ENCODE data around the gene SNX6.
"Not testable (repeated sequence)": the region's sequence is repeated elsewhere in the genome, so short reads cannot be mapped to it uniquely, and the experiment has no call there.

The SNX6 gene

GRCh38 chr14:34521071-34521470 is 108.9 kb downstream of the SNX6 start:
- H3K4me3 ChIP-seq (ENCODE audit: low read depth, low read length); H3K27me3 ChIP-seq (ENCODE audit: control insufficient read depth, insufficient read depth, low read length); H3K9ac ChIP-seq (ENCODE audit: low read length); H3K9me3 ChIP-seq (ENCODE audit: control insufficient read depth, insufficient read depth, low read depth, low read length); H3K4me1 ChIP-seq (ENCODE audit: control insufficient read depth, insufficient read depth, low read length); H3K27ac ChIP-seq (ENCODE audit: low read depth, low read length): not testable (repeated sequence)
- peaks cover 51% of the 10 kb centered on the region for H3K36me3 ChIP-seq (ENCODE audit: control insufficient read depth, insufficient read depth, low read length)

GRCh38 chr14:34520304-34520970 is 109.5 kb downstream of the SNX6 start:
- not testable (repeated sequence) for H3K27me3 ChIP-seq (ENCODE audit: control insufficient read depth, insufficient read depth, low read length); H3K9ac ChIP-seq (ENCODE audit: low read length); H3K9me3 ChIP-seq (ENCODE audit: control insufficient read depth, insufficient read depth, low read depth, low read length); H3K27ac ChIP-seq (ENCODE audit: low read depth, low read length); H3K4me3 ChIP-seq (ENCODE audit: low read depth, low read length); H3K4me1 ChIP-seq (ENCODE audit: control insufficient read depth, insufficient read depth, low read length)
- peaks cover 55% of the 10 kb centered on the region for H3K36me3 ChIP-seq (ENCODE audit: control insufficient read depth, insufficient read depth, low read length)
